Upper lobe of right lung (tissue), 1 donor: ENCODE measurements around the gene PRR5L. TPM values are rescaled to one million over a fixed set of nuclear protein-coding genes. Genes with fewer than 3 reads are reported as not detected.
A peak's percentile ranks its signal among the peaks of the same experiment; 100 is the strongest.
"Not testable (repeated sequence)": the region's sequence is repeated elsewhere in the genome, so short reads cannot be mapped to it uniquely, and the experiment has no call there.

Experiments
- ATAC-seq: fragments of 200-7000 bp; cut with Tn5 transposase; one replicate; pipeline ENCODE4 v1.9.1; 2020; ENCODE audit warnings: mild to moderate bottlenecking, moderate library complexity
- DNase-seq: peaks from one replicate; pipeline ENCODE4 v3.0.0-alpha.2; 2020
- H3K27ac ChIP-seq: fragments of 200-600 bp; one replicate; pipeline ENCODE4 v1.8.0; 2022
- H3K27me3 ChIP-seq: fragments of 200-600 bp; one replicate; pipeline ENCODE4 v1.8.0; 2022; ENCODE audit warnings: mild to moderate bottlenecking
- H3K36me3 ChIP-seq: fragments of 200-600 bp; one replicate; pipeline ENCODE4 v1.8.0; 2022
- H3K4me1 ChIP-seq: fragments of 200-600 bp; one replicate; pipeline ENCODE4 v1.8.0; 2022
- H3K4me3 ChIP-seq: fragments of 200-600 bp; one replicate; pipeline ENCODE4 v1.8.0; 2022; ENCODE audit warnings: mild to moderate bottlenecking
- H3K9me3 ChIP-seq: fragments of 200-600 bp; one replicate; pipeline ENCODE4 v1.8.0; 2022
- intact Hi-C: fragments of 100-400 bp; cut with DNase I; formaldehyde crosslinking; loops from one replicate; pipeline ENCODE4 v1.11.0; 2022
- total RNA-seq: library from RNA; stranded (reverse); fragmentation: NEBNext Ultra II Directional; extraction: Animal tissue kit (Norgen Biotek cat#: 25700); gene quantifications from one replicate; pipeline ENCODE4 v1.2.1, GENCODE V29; 2021
- TF ChIP-seq, protein P1 (sequence below): fragments of 200-600 bp; IDR thresholded peaks from one replicate; pipeline ENCODE4 v1.8.0; 2022; ENCODE audit warnings: antibody characterized with exemption
- donor health status: DM: no; HTN: yes; CAD: no; lungs with severe emphysema.

Gene PRR5L
- total RNA-seq, 1 donor from 2014 or later: 24.5 TPM

DNA sequence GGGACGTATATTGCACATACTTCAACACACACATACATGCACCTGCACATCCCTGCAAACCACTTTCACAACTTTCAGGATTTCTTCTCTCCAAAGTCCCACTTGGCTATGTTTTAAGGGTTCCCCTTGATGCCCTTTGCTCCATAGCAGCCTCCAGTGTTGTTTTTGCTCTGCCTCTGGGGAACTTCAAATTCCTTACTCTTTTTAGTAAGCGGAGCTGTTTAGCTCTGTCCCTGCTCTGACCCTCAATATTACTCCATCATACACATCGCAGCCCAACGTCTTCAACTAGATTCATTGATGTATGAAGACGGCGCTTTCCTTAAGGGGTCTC, 18.3 kb downstream of the PRR5L start:
- H3K9me3 ChIP-seq: no peaks in the 10 kb centered on the region
- H3K4me1 ChIP-seq: no peaks in the 10 kb centered on the region
- intact Hi-C loops: no loop called here
- no peaks in the 10 kb centered on the region for H3K27me3 ChIP-seq
- H3K36me3 ChIP-seq: no peaks in the 10 kb centered on the region
- H3K27ac ChIP-seq: no peak overlapping the region
- DNase-seq (no peak), ATAC-seq (no peak)
- TF ChIP-seq, protein P1, sequence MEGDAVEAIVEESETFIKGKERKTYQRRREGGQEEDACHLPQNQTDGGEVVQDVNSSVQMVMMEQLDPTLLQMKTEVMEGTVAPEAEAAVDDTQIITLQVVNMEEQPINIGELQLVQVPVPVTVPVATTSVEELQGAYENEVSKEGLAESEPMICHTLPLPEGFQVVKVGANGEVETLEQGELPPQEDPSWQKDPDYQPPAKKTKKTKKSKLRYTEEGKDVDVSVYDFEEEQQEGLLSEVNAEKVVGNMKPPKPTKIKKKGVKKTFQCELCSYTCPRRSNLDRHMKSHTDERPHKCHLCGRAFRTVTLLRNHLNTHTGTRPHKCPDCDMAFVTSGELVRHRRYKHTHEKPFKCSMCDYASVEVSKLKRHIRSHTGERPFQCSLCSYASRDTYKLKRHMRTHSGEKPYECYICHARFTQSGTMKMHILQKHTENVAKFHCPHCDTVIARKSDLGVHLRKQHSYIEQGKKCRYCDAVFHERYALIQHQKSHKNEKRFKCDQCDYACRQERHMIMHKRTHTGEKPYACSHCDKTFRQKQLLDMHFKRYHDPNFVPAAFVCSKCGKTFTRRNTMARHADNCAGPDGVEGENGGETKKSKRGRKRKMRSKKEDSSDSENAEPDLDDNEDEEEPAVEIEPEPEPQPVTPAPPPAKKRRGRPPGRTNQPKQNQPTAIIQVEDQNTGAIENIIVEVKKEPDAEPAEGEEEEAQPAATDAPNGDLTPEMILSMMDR: no peak
- H3K4me3 ChIP-seq: no peak overlapping the region

DNA sequence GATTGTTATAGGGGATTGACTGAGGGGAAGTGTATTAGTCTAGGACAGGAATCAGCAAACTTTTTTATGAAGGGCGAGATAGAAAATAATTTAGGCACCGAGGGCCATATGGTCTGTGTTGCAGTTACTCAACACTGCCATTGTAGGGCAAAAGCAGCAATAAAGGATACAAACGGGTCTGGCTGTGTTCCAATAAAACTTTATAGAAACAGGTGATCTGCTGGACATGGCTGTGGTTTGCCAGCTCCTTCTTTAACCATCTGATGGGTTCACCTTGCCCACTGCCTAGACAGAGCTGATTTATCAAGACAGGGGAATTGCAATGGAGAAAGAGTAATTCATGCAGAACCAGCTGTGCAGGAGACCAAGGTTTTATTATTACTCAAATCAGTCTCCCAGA, 20.0 kb downstream of the PRR5L start:
- DNase-seq: no peak
- TF ChIP-seq, protein P1: no peak
- intact Hi-C loops: no loop called here
- Histone ChIP-seq H3K27me3 (no peaks in the 10 kb centered on the region), H3K9me3 (no peaks in the 10 kb centered on the region), H3K4me1 (no peaks in the 10 kb centered on the region), H3K27ac (no peak overlapping the region), H3K36me3 (no peaks in the 10 kb centered on the region), H3K4me3 (no peak overlapping the region)
- ATAC-seq: no peak

GRCh38 chr11:36317992-36318391, 21.9 kb downstream of the PRR5L start:
- Histone ChIP-seq H3K4me1 (no peaks in the 10 kb centered on the region), H3K36me3 (no peaks in the 10 kb centered on the region), H3K27ac (no peak overlapping the region), H3K9me3 (no peaks in the 10 kb centered on the region), H3K4me3 (no peak overlapping the region), H3K27me3 (no peaks in the 10 kb centered on the region)
- TF ChIP-seq, protein P1: no peak
- no peak for DNase-seq
- intact Hi-C loops: no loop called here
- ATAC-seq: no peak

DNA sequence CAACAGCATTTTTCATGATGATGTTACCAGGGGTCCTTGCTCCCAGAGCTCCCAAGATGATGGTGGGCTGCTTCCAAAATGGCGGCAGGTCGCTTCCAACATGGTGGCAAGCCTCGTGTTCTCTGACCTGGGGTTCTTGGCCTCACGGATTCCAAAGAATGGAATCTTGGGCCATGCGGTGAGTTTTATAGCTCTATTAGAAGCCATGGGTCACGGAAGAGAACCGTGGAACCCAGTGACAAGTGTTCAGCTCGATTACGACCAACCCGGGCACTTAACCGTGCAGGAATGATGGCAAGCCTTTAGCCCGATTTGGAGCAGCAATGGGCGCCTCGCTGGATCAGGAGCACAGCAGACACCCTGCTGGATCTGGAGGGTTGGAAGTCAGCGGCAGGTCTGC, 28.9 kb downstream of the PRR5L start:
- H3K27ac ChIP-seq, intact Hi-C loops, DNase-seq, H3K4me3 ChIP-seq, H3K9me3 ChIP-seq, H3K4me1 ChIP-seq, ATAC-seq, H3K27me3 ChIP-seq, H3K36me3 ChIP-seq: not testable (repeated sequence)

DNA sequence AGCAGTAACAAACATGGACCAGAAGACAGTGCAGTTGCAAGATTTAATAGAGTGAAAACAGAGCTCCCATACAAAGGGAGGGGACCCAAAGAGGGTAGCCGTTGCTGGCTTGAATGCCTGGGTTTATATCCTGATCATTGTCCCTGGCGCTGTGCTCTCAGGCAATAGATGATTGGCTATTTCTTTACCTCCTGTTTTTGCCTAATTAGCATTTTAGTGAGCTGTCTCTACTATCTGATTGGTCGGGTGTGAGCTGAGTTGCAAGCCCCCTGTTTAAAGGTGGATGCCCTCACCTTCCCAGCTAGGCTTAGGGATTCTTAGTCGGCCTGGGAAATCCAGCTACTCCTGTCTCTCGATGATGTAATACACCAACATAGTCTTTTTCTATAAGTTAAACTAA, 29.3 kb downstream of the PRR5L start:
- H3K36me3 ChIP-seq, ATAC-seq, H3K4me1 ChIP-seq, DNase-seq, H3K27me3 ChIP-seq, H3K9me3 ChIP-seq, intact Hi-C loops, H3K4me3 ChIP-seq, H3K27ac ChIP-seq: not testable (repeated sequence)

- TF ChIP-seq, protein P1: no peak
- no peak for DNase-seq
- no peaks in the 10 kb centered on the region for H3K36me3 ChIP-seq
- H3K4me1 ChIP-seq: no peaks in the 10 kb centered on the region
- no peak overlapping the region for H3K27ac ChIP-seq
- no peak overlapping the region for H3K4me3 ChIP-seq
- intact Hi-C loops: no loop called here
- ATAC-seq: peak; percentile 48
- H3K9me3 ChIP-seq: no peaks in the 10 kb centered on the region
- no peaks in the 10 kb centered on the region for H3K27me3 ChIP-seq
These were observed 30.7 kb downstream of the PRR5L start for GRCh38 chr11:36326524-36327419.
